ENCODE results near the gene GLT1D1. TPM values are rescaled to one million over a fixed set of nuclear protein-coding genes. Genes with fewer than 3 reads are reported as not detected.

Gene GLT1D1
- total RNA-seq, 2 experiments from 2014 or later: 0.32 to 0.49 TPM

GRCh38 chr12:128856035-128856790 lies 2.9 kb downstream of the GLT1D1 start:
- no peak for ATAC-seq
- ChIA-PET POLR2A (no interaction called here), CTCF (interaction anchor here (0.6 kb wide), 1 partner anchor 16 kb away, joined by 5 read pairs; no protein-coding TSS in a partner anchor)
- H3K4me1 Mint-ChIP-seq (ENCODE audit: low read depth): no peaks in the 10 kb centered on the region
- no peak overlapping the region for H3K4me3 Mint-ChIP-seq
- TF ChIP-seq, protein P1, sequence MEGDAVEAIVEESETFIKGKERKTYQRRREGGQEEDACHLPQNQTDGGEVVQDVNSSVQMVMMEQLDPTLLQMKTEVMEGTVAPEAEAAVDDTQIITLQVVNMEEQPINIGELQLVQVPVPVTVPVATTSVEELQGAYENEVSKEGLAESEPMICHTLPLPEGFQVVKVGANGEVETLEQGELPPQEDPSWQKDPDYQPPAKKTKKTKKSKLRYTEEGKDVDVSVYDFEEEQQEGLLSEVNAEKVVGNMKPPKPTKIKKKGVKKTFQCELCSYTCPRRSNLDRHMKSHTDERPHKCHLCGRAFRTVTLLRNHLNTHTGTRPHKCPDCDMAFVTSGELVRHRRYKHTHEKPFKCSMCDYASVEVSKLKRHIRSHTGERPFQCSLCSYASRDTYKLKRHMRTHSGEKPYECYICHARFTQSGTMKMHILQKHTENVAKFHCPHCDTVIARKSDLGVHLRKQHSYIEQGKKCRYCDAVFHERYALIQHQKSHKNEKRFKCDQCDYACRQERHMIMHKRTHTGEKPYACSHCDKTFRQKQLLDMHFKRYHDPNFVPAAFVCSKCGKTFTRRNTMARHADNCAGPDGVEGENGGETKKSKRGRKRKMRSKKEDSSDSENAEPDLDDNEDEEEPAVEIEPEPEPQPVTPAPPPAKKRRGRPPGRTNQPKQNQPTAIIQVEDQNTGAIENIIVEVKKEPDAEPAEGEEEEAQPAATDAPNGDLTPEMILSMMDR (IDR thresholded peaks at IDR 0.05): no peak
- H3K36me3 Mint-ChIP-seq (ENCODE audit: low read depth): no peaks in the 10 kb centered on the region
- peaks cover 24% of the 10 kb centered on the region for H3K27me3 Mint-ChIP-seq
- intact Hi-C loops (cut with micrococcal nuclease): no loop called here
- no peak for DNase-seq
- H3K27ac Mint-ChIP-seq: no peak overlapping the region
- no peaks in the 10 kb centered on the region for H3K9me3 Mint-ChIP-seq

DNA sequence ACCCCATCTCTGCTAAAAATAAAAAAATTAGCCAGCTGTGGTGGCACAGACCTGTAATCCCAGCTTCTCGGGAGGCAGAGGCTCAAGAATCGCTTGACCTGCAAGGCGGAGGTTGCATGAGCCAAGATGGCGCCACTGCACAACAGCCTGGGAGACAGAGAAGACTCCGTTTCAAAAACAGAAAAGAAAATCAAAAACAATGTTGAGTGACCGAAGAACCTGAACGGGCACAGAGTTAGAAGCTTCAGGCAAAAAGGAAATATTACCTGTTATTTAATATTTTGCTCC lies 3.5 kb downstream of the GLT1D1 start:
- no peak overlapping the region for H3K27ac Mint-ChIP-seq
- POLR2A ChIA-PET: no interaction called here
- H3K4me3 Mint-ChIP-seq: no peak overlapping the region
- DNase-seq: no peak
- H3K27me3 Mint-ChIP-seq: peaks cover 23% of the 10 kb centered on the region
- CTCF ChIA-PET: interaction anchor here (0.6 kb wide), 1 partner anchor 16 kb away, joined by 5 read pairs; no protein-coding TSS in a partner anchor
- TF ChIP-seq, protein P1 (IDR thresholded peaks at IDR 0.05): no peak
- no peaks in the 10 kb centered on the region for H3K4me1 Mint-ChIP-seq (ENCODE audit: low read depth)
- intact Hi-C loops (cut with micrococcal nuclease): no loop called here
- no peak for ATAC-seq
- H3K36me3 Mint-ChIP-seq (ENCODE audit: low read depth): no peaks in the 10 kb centered on the region
- H3K9me3 Mint-ChIP-seq: no peaks in the 10 kb centered on the region

- H3K36me3 Mint-ChIP-seq (ENCODE audit: low read depth): no peaks in the 10 kb centered on the region
- no peak overlapping the region for H3K27ac Mint-ChIP-seq
- ChIA-PET POLR2A (no interaction called here), CTCF (no interaction called here)
- no peaks in the 10 kb centered on the region for H3K4me1 Mint-ChIP-seq (ENCODE audit: low read depth)
- H3K27me3 Mint-ChIP-seq: peaks cover 20% of the 10 kb centered on the region
- intact Hi-C loops (cut with micrococcal nuclease): no loop called here
- DNase-seq (no peak), ATAC-seq (no peak)
- H3K9me3 Mint-ChIP-seq: no peaks in the 10 kb centered on the region
- TF ChIP-seq, protein P1 (IDR thresholded peaks at IDR 0.05): no peak
- H3K4me3 Mint-ChIP-seq: no peak overlapping the region
Observed at GRCh38 chr12:128857133-128857763, 4.0 kb downstream of the GLT1D1 start.

DNA sequence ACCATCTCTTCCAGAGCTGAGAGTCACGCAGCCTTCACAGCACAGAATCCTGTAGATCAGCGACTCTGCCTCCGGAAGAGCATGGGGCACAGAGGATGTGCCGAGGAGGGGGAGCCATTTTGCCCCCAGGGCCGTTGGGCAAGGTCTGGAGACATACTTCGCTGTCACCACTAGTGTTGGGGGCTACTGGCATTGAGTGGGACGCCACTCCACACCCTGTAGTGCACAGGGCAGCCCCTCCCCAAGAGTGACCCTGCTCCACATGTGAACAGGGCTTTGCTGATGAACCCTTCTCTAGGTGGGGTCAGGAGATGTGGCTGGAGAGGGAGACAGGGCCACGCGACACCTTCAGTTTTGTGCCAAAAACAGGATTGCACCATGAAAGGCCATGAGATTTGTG lies 6.0 kb downstream of the GLT1D1 start:
- ATAC-seq: no peak
- CTCF ChIA-PET: no interaction called here
- no peaks in the 10 kb centered on the region for H3K4me1 Mint-ChIP-seq (ENCODE audit: low read depth)

More for the DNA sequence above, 6.0 kb downstream of the GLT1D1 start:
- H3K36me3 Mint-ChIP-seq (ENCODE audit: low read depth): no peaks in the 10 kb centered on the region
- H3K9me3 Mint-ChIP-seq: no peaks in the 10 kb centered on the region
- peaks cover 12% of the 10 kb centered on the region for H3K27me3 Mint-ChIP-seq
- DNase-seq: no peak
- POLR2A ChIA-PET: no interaction called here
- intact Hi-C loops (cut with micrococcal nuclease): no loop called here
- no peak overlapping the region for H3K27ac Mint-ChIP-seq
- TF ChIP-seq, protein P1 (IDR thresholded peaks at IDR 0.05): no peak
- no peak overlapping the region for H3K4me3 Mint-ChIP-seq
